ENCODE measurements around the gene CSRNP3. TPM values are rescaled to one million over a fixed set of nuclear protein-coding genes. Genes with fewer than 3 reads are reported as not detected.

Gene CSRNP3
- total RNA-seq, 3 donors from 2014 or later (not counting 1 experiment from before 2014, with no cell fraction given) = not detected

DNA sequence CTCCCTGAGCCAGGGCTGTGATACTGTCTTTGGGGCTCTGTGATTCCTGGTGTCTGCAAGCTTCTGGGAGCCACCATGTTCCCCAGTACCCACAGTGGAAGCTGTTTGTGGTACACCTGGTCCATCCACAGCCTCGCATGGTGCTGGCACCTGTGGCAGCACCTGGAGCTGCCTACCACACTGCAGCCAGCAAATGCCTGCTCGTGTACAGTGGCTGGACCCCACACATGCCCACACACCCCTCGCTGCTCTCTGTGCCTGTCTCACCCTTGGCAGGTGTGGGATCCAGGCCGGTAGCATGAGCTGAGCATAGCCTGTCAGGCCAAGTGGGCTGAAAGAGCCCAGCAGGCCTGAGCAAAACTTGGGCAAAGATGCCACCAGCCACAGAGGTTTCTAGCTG is 41.8 kb upstream of the CSRNP3 start:
- Mint-ChIP-seq H3K36me3 (no peaks in the 10 kb centered on the region), H3K4me1 (no peaks in the 10 kb centered on the region), H3K27me3 (ENCODE audit: low read depth in 2 of 2) (no peaks in the 10 kb centered on the region), H3K27ac (no peak overlapping the region), H3K9me3 (peaks cover 0 to 3% of the 10 kb centered on the region in 2 donors), H3K4me3 (no peak overlapping the region)
- no peaks in the 10 kb centered on the region for H3K36me3 ChIP-seq (ENCODE audit: control insufficient read depth, insufficient read depth, low read length)
- no peaks in the 10 kb centered on the region for H3K27me3 ChIP-seq (ENCODE audit: control insufficient read depth, insufficient read depth, low read length)
- intact Hi-C loops (cut with micrococcal nuclease) = no loop called here
- ATAC-seq (no peak), DNase-seq (no peak)
- no peak overlapping the region for H3K27ac ChIP-seq (ENCODE audit: low read length)
- H3K4me3 ChIP-seq (ENCODE audit: low read length) = no peak overlapping the region
- TF ChIP-seq, protein P1, sequence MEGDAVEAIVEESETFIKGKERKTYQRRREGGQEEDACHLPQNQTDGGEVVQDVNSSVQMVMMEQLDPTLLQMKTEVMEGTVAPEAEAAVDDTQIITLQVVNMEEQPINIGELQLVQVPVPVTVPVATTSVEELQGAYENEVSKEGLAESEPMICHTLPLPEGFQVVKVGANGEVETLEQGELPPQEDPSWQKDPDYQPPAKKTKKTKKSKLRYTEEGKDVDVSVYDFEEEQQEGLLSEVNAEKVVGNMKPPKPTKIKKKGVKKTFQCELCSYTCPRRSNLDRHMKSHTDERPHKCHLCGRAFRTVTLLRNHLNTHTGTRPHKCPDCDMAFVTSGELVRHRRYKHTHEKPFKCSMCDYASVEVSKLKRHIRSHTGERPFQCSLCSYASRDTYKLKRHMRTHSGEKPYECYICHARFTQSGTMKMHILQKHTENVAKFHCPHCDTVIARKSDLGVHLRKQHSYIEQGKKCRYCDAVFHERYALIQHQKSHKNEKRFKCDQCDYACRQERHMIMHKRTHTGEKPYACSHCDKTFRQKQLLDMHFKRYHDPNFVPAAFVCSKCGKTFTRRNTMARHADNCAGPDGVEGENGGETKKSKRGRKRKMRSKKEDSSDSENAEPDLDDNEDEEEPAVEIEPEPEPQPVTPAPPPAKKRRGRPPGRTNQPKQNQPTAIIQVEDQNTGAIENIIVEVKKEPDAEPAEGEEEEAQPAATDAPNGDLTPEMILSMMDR (IDR thresholded peaks at IDR 0.05) = no peak
- H3K9me3 ChIP-seq (ENCODE audit: control insufficient read depth, insufficient read depth, low read length) = peaks cover 7% of the 10 kb centered on the region
- WGBS (ENCODE audit: insufficient coverage) = 85% methylated on average over 4 of the region's 4 CpGs
- H3K4me1 ChIP-seq (ENCODE audit: control insufficient read depth, insufficient read depth, low read length) = no peaks in the 10 kb centered on the region

DNA sequence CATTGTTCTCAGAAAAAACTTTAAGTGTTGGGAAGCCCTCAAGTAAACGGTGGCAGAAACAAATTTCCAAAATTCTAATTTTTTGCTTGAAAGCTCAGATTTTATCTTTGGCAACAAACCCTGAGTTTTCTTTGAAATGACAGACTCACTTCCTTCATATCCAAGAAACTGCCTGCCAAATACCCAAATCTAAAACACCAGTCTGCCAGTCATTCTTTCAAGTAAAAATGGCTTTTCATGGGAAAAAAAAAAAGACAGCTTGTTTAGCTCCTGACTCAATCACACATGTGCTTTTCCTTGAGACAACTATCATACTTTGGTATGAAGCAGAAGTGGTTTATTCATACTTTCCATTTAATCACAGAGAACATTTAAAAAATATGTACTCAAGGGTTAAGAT is 40.6 kb upstream of the CSRNP3 start:
- no peak for ATAC-seq
- no peak overlapping the region for H3K4me3 Mint-ChIP-seq
- 32% methylated on average over 1 of the region's 1 CpG for WGBS (ENCODE audit: insufficient coverage)

DNA sequence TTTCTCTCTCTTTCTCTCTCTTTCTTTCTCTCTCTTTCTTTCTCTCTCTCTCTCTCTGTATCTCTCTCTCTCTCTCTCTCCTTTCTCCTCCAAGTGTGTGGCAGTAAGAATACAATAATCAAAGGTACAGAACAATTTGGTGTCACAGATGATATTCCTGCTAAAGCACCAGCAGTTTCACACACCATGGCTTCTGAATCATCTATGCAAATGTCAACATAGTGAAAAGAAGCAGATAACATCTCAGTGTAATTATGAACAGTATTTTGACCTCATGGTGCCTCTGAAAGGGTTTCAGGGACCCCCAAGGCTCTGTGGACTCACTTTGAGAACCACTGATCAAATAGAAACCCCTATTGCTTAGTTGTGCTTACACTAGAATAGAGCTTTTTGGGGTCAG is 38.5 kb upstream of the CSRNP3 start:
- H3K4me1 ChIP-seq (ENCODE audit: control insufficient read depth, insufficient read depth, low read length) = no peaks in the 10 kb centered on the region
- no peak for DNase-seq
- TF ChIP-seq, protein P1 (IDR thresholded peaks at IDR 0.05) = no peak
- intact Hi-C loops (cut with micrococcal nuclease) = no loop called here
- Mint-ChIP-seq H3K4me1 (peaks cover 0 to under 1% of the 10 kb centered on the region in 2 donors), H3K27ac (no peak overlapping the region), H3K4me3 (no peak overlapping the region), H3K9me3 (no peaks in the 10 kb centered on the region), H3K27me3 (ENCODE audit: low read depth in 2 of 2) (no peaks in the 10 kb centered on the region), H3K36me3 (no peaks in the 10 kb centered on the region)
- H3K36me3 ChIP-seq (ENCODE audit: control insufficient read depth, insufficient read depth, low read length) = no peaks in the 10 kb centered on the region
- H3K27ac ChIP-seq (ENCODE audit: low read length) = no peak overlapping the region
- no peak for ATAC-seq
- no peak overlapping the region for H3K4me3 ChIP-seq (ENCODE audit: low read length)
- H3K27me3 ChIP-seq (ENCODE audit: control insufficient read depth, insufficient read depth, low read length) = no peaks in the 10 kb centered on the region
- no peaks in the 10 kb centered on the region for H3K9me3 ChIP-seq (ENCODE audit: control insufficient read depth, insufficient read depth, low read length)

More for the DNA sequence above, 40.6 kb upstream of the CSRNP3 start:
- H3K27ac ChIP-seq (ENCODE audit: low read length) = no peak overlapping the region
- no peaks in the 10 kb centered on the region for H3K36me3 ChIP-seq (ENCODE audit: control insufficient read depth, insufficient read depth, low read length)
- Mint-ChIP-seq H3K27me3 (ENCODE audit: low read depth in 2 of 2) (no peaks in the 10 kb centered on the region), H3K27ac (no peak overlapping the region), H3K4me1 (no peaks in the 10 kb centered on the region), H3K9me3 (no peaks in the 10 kb centered on the region), H3K36me3 (no peaks in the 10 kb centered on the region)
- H3K27me3 ChIP-seq (ENCODE audit: control insufficient read depth, insufficient read depth, low read length) = no peaks in the 10 kb centered on the region
- H3K4me3 ChIP-seq (ENCODE audit: low read length) = no peak overlapping the region
- intact Hi-C loops (cut with micrococcal nuclease) = no loop called here
- TF ChIP-seq, protein P1 (IDR thresholded peaks at IDR 0.05) = no peak
- no peaks in the 10 kb centered on the region for H3K9me3 ChIP-seq (ENCODE audit: control insufficient read depth, insufficient read depth, low read length)
- DNase-seq = no peak
- H3K4me1 ChIP-seq (ENCODE audit: control insufficient read depth, insufficient read depth, low read length) = no peaks in the 10 kb centered on the region

DNA sequence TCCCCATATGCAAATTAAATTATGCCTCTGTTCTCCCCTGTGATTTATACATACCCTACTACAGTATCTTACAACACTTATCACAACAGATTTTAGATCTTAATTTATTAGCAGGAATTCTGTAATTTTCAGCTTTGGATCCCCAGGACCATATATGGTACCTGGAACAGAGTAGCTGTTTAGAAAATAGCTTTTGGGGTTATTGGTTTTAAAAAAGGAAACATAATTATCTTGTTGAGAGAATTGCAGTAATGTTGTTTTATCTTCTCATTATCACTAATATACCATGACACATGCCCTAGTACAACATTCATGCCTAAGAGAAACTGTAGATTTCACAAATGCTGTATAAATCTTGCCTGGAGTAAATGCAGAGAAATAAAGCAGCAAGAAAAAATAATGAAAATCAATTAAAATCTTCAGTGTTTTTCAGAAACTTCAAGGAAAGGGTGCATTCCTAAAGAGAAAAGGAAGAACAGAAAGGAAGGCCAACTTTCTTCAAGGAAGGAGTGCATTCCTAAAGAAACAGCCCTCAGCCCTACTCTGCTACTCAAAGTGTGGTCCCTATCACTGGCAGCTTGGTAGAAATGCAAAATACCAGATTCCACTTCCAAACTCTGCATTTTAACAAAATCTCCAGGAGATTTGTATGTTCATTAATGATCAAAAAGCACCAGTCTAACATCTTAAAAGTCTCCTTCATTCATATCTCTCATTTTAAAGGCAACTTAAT is 37.1 kb upstream of the CSRNP3 start:
- Histone ChIP-seq H3K36me3 (ENCODE audit: control insufficient read depth, insufficient read depth, low read length) (no peaks in the 10 kb centered on the region), H3K9me3 (ENCODE audit: control insufficient read depth, insufficient read depth, low read length) (no peaks in the 10 kb centered on the region), H3K4me1 (ENCODE audit: control insufficient read depth, insufficient read depth, low read length) (peaks cover 10% of the 10 kb centered on the region), H3K4me3 (ENCODE audit: low read length) (no peak overlapping the region), H3K27ac (ENCODE audit: low read length) (no peak overlapping the region), H3K27me3 (ENCODE audit: control insufficient read depth, insufficient read depth, low read length) (no peaks in the 10 kb centered on the region)
- H3K27ac Mint-ChIP-seq = no peak overlapping the region
- ATAC-seq (no peak), DNase-seq (no peak)
- H3K4me1 Mint-ChIP-seq = peaks cover 11 to 14% of the 10 kb centered on the region in 2 donors
- TF ChIP-seq, protein P1 (IDR thresholded peaks at IDR 0.05) = no peak
- H3K4me3 Mint-ChIP-seq = no peak overlapping the region
- H3K9me3 Mint-ChIP-seq = no peaks in the 10 kb centered on the region
- H3K36me3 Mint-ChIP-seq = no peaks in the 10 kb centered on the region
- no peaks in the 10 kb centered on the region for H3K27me3 Mint-ChIP-seq (ENCODE audit: low read depth in 2 of 2)
- intact Hi-C loops (cut with micrococcal nuclease) = no loop called here
